ENCODE measurements around the gene MRGPRX1.
A peak's percentile ranks its signal among the peaks of the same experiment; 100 is the strongest.
"Not testable (repeated sequence)": the region's sequence is repeated elsewhere in the genome, so short reads cannot be mapped to it uniquely, and the experiment has no call there.

MRGPRX1 gene

GRCh38 chr11:18925426-18925825 lies 13.8 kb downstream of the MRGPRX1 start:
- not testable (repeated sequence) for H2BK12ac ChIP-seq (ENCODE audit: low read length); H3K27ac ChIP-seq (ENCODE audit: low read depth, low read length)
- no CpG with 5 or more reads among the region's 2 CpGs for WGBS (ENCODE audit: extremely low coverage, insufficient coverage, insufficient read length)

GRCh38 chr11:18912883-18913282 lies 26.3 kb downstream of the MRGPRX1 start:
- no peak overlapping the region for H3K4me2 ChIP-seq (ENCODE audit: low read length)
- H2BK120ac ChIP-seq (ENCODE audit: insufficient read depth, low read length, poor library complexity) = no peak overlapping the region
- H3K79me2 ChIP-seq (ENCODE audit: control insufficient read depth, insufficient read depth, low read length, poor library complexity) = no peaks in the 10 kb centered on the region
- H2AFZ ChIP-seq (ENCODE audit: insufficient read depth, low read length, poor library complexity) = no peak overlapping the region
- H2BK5ac ChIP-seq (ENCODE audit: low read depth, low read length, poor library complexity) = no peak overlapping the region
- no peak overlapping the region for H3K9ac ChIP-seq (ENCODE audit: low read length)
- H3K18ac ChIP-seq (ENCODE audit: low read length) = no peak overlapping the region
- peak overlapping the region; percentile 27 for H3K27ac ChIP-seq (ENCODE audit: low read depth, low read length)
- WGBS (ENCODE audit: extremely low coverage, insufficient coverage, insufficient read length) = no CpG with 5 or more reads among the region's 2 CpGs
- H3K36me3 ChIP-seq (ENCODE audit: control insufficient read depth in 1 of 2, insufficient read depth in 2 of 2, low read length in 2 of 2) = no peaks in the 10 kb centered on the region
- H3K4me1 ChIP-seq (ENCODE audit: control insufficient read depth in 1 of 2, insufficient read depth in 2 of 2, low read length in 2 of 2) = peaks cover 0 to 2% of the 10 kb centered on the region in 2 experiments
- no peak overlapping the region for H3K14ac ChIP-seq (ENCODE audit: low read length)
- no peak overlapping the region for H3K4ac ChIP-seq (ENCODE audit: low read depth, low read length)
- no peaks in the 10 kb centered on the region for H3K79me1 ChIP-seq (ENCODE audit: low read length)
- no peaks in the 10 kb centered on the region for H3K27me3 ChIP-seq (ENCODE audit: insufficient read depth, low read length)
- no peak overlapping the region for H4K91ac ChIP-seq (ENCODE audit: low read depth, low read length)
- H4K12ac ChIP-seq (ENCODE audit: low read depth, low read length) = no peak overlapping the region
- no peak overlapping the region for H2AK5ac ChIP-seq (ENCODE audit: low read length)
- H3K23ac ChIP-seq (ENCODE audit: low read length) = no peak overlapping the region
- no peak overlapping the region for H3K4me3 ChIP-seq (ENCODE audit: low read depth, low read length)
- DNase-seq = peak in 1 of 2 donors; percentile 36
- no peak overlapping the region for H2BK12ac ChIP-seq (ENCODE audit: low read length)
- H4K8ac ChIP-seq (ENCODE audit: low read depth, low read length) = no peak overlapping the region
- no peaks in the 10 kb centered on the region for H3K9me3 ChIP-seq (ENCODE audit: insufficient read depth, low read depth, low read length)

More at GRCh38 chr11:18925426-18925825, 13.8 kb downstream of the MRGPRX1 start:
- H3K79me1 ChIP-seq (ENCODE audit: low read length); H2AK5ac ChIP-seq (ENCODE audit: low read length); H3K4me3 ChIP-seq (ENCODE audit: low read depth, low read length); H4K8ac ChIP-seq (ENCODE audit: low read depth, low read length); H3K4ac ChIP-seq (ENCODE audit: low read depth, low read length); H3K23ac ChIP-seq (ENCODE audit: low read length); H2BK5ac ChIP-seq (ENCODE audit: low read depth, low read length, poor library complexity); H3K9ac ChIP-seq (ENCODE audit: low read length); H3K4me1 ChIP-seq (ENCODE audit: control insufficient read depth in 1 of 2, insufficient read depth in 2 of 2, low read length in 2 of 2); H3K27me3 ChIP-seq (ENCODE audit: insufficient read depth, low read length); H3K18ac ChIP-seq (ENCODE audit: low read length); H2BK120ac ChIP-seq (ENCODE audit: insufficient read depth, low read length, poor library complexity); DNase-seq; H2AFZ ChIP-seq (ENCODE audit: insufficient read depth, low read length, poor library complexity); H3K79me2 ChIP-seq (ENCODE audit: control insufficient read depth, insufficient read depth, low read length, poor library complexity); H3K4me2 ChIP-seq (ENCODE audit: low read length); H3K36me3 ChIP-seq (ENCODE audit: control insufficient read depth in 1 of 2, insufficient read depth in 2 of 2, low read length in 2 of 2); H4K12ac ChIP-seq (ENCODE audit: low read depth, low read length); H3K9me3 ChIP-seq (ENCODE audit: insufficient read depth, low read depth, low read length); H3K14ac ChIP-seq (ENCODE audit: low read length); H4K91ac ChIP-seq (ENCODE audit: low read depth, low read length): not testable (repeated sequence)

DNA sequence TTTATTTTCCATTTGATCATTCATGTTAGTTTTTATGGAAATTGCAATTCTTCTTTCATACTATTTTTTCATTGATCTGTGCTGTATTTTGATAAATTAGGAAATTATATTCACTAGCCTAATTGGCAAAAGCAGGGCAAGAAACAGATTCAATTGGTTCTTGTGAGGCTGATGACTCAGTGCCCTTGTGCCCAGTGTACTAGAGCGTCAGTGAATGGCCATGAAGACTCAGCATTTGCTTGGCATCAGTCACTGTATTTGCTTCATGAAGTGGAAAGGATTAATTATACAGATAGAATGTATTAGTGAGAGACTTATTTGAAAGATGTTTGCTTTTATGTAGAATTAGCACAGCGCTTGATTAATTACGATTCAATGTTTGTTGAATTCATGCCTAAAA lies 31.8 kb downstream of the MRGPRX1 start:
- H3K27ac ChIP-seq (ENCODE audit: low read depth, low read length) = no peak overlapping the region
- no peak overlapping the region for H4K91ac ChIP-seq (ENCODE audit: low read depth, low read length)
- no peak overlapping the region for H3K18ac ChIP-seq (ENCODE audit: low read length)
- H3K23ac ChIP-seq (ENCODE audit: low read length) = no peak overlapping the region
- H4K12ac ChIP-seq (ENCODE audit: low read depth, low read length) = no peak overlapping the region
- H2AFZ ChIP-seq (ENCODE audit: insufficient read depth, low read length, poor library complexity) = no peak overlapping the region
- no peak overlapping the region for H2BK5ac ChIP-seq (ENCODE audit: low read depth, low read length, poor library complexity)
- no peak overlapping the region for H3K14ac ChIP-seq (ENCODE audit: low read length)
- H3K4me1 ChIP-seq (ENCODE audit: control insufficient read depth in 1 of 2, insufficient read depth in 2 of 2, low read length in 2 of 2) = no peaks in the 10 kb centered on the region
- H3K9ac ChIP-seq (ENCODE audit: low read length) = no peak overlapping the region
- no peaks in the 10 kb centered on the region for H3K9me3 ChIP-seq (ENCODE audit: insufficient read depth, low read depth, low read length)
- H2BK120ac ChIP-seq (ENCODE audit: insufficient read depth, low read length, poor library complexity) = no peak overlapping the region
- no peak overlapping the region for H3K4me3 ChIP-seq (ENCODE audit: low read depth, low read length)
- H4K8ac ChIP-seq (ENCODE audit: low read depth, low read length) = no peak overlapping the region
- H3K27me3 ChIP-seq (ENCODE audit: insufficient read depth, low read length) = no peaks in the 10 kb centered on the region
- WGBS (ENCODE audit: extremely low coverage, insufficient coverage, insufficient read length) = no CpG with 5 or more reads among the region's 3 CpGs
- H2BK12ac ChIP-seq (ENCODE audit: low read length) = no peak overlapping the region
- H3K4ac ChIP-seq (ENCODE audit: low read depth, low read length) = no peak overlapping the region
- no peak overlapping the region for H3K4me2 ChIP-seq (ENCODE audit: low read length)
- no peak overlapping the region for H2AK5ac ChIP-seq (ENCODE audit: low read length)
- no peak for DNase-seq
- H3K79me2 ChIP-seq (ENCODE audit: control insufficient read depth, insufficient read depth, low read length, poor library complexity) = no peaks in the 10 kb centered on the region
- no peaks in the 10 kb centered on the region for H3K36me3 ChIP-seq (ENCODE audit: control insufficient read depth in 1 of 2, insufficient read depth in 2 of 2, low read length in 2 of 2)
- no peaks in the 10 kb centered on the region for H3K79me1 ChIP-seq (ENCODE audit: low read length)

DNA sequence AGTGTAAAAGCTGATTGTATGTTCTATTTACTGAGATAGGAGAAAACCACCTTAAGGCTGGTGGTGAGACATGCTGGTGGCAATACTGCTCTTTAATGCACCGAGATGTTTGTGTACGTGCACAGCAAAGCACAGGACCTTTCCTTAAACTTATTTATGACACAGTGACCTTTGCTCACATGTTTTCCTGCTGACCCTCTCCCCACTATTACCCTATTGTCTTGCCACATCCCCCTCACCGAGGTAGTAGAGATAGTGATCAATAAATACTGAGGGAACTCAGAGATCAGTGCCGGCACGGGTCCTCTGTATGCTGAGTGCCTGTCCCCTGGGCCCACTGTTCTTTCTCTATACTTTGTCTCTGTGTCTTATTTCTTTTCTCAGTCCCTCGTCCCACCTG lies 38.6 kb downstream of the MRGPRX1 start:
- H4K91ac ChIP-seq (ENCODE audit: low read depth, low read length) = peak overlapping the region; percentile 28
- H4K12ac ChIP-seq (ENCODE audit: low read depth, low read length) = peak overlapping the region; percentile 47
- not testable (repeated sequence) for H3K4me1 ChIP-seq (ENCODE audit: control insufficient read depth in 1 of 2, insufficient read depth in 2 of 2, low read length in 2 of 2); H3K4ac ChIP-seq (ENCODE audit: low read depth, low read length); H2BK5ac ChIP-seq (ENCODE audit: low read depth, low read length, poor library complexity); H3K14ac ChIP-seq (ENCODE audit: low read length); H4K8ac ChIP-seq (ENCODE audit: low read depth, low read length); H3K9me3 ChIP-seq (ENCODE audit: insufficient read depth, low read depth, low read length); H3K18ac ChIP-seq (ENCODE audit: low read length); H3K27me3 ChIP-seq (ENCODE audit: insufficient read depth, low read length); H3K79me1 ChIP-seq (ENCODE audit: low read length); H3K23ac ChIP-seq (ENCODE audit: low read length); H2BK12ac ChIP-seq (ENCODE audit: low read length); H3K36me3 ChIP-seq (ENCODE audit: control insufficient read depth in 1 of 2, insufficient read depth in 2 of 2, low read length in 2 of 2); H2AK5ac ChIP-seq (ENCODE audit: low read length); H3K4me3 ChIP-seq (ENCODE audit: low read depth, low read length); H2AFZ ChIP-seq (ENCODE audit: insufficient read depth, low read length, poor library complexity); H3K79me2 ChIP-seq (ENCODE audit: control insufficient read depth, insufficient read depth, low read length, poor library complexity); H3K9ac ChIP-seq (ENCODE audit: low read length)
- peak overlapping the region; percentile 41 for H3K4me2 ChIP-seq (ENCODE audit: low read length)
- peak in 1 of 2 donors; percentile 12 for DNase-seq
- no CpG with 5 or more reads among the region's 6 CpGs for WGBS (ENCODE audit: extremely low coverage, insufficient coverage, insufficient read length)
- H3K27ac ChIP-seq (ENCODE audit: low read depth, low read length) = peak overlapping the region; percentile 78
- H2BK120ac ChIP-seq (ENCODE audit: insufficient read depth, low read length, poor library complexity) = peak overlapping the region; percentile 22
